ENCODE data around the gene PPP2R5B. TPM values are rescaled to one million over a fixed set of nuclear protein-coding genes. Genes with fewer than 3 reads are reported as not detected.

Gene PPP2R5B
- total and polyA plus RNA-seq, 9 of the 15 experiments (the other 6 are each of a cell fraction or from before 2014, with no cell fraction given), result 0.10 to 7.8 (median 3.3) TPM

DNA sequence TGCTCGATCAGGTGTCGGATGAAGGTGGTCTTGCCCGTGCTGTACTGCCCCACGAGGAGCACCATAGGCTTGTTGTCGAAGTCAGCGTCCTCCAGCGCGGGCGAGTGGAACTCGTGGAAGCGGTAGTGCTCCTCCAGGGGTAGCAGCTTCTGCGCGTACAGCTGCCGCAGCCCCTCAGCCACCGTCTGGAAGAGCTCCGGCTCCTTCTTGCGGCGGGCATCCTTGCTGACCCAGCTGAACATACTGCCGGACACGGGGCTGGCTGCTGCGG, 46.3 kb upstream of the PPP2R5B start (continued):
- TF ChIP-seq RCOR1 (IDR thresholded peaks at IDR 0.05; ENCODE audit: borderline replicate concordance in 1 of 2, low read depth in 2 of 2, low read length in 2 of 2) (no peak), ZNF583 (CRISPR knock-in tag; IDR thresholded peaks at IDR 0.05) (0 out of 2 replicates have a peak, but pooled peaks have one; percentile 65), SMARCA5 (IDR thresholded peaks at IDR 0.05) (0 out of 2 replicates have a peak, but pooled peaks have one; percentile 49), ELF1 (tag; IDR thresholded peaks at IDR 0.05) (no peak), LCOR (CRISPR knock-in tag; IDR thresholded peaks at IDR 0.05) (peak; percentile 47; the same call in 1 of the 2 replicates), RBBP5 (IDR thresholded peaks at IDR 0.05; ENCODE audit: borderline replicate concordance, insufficient read depth, low read length, poor library complexity, severe bottlenecking) (peak; percentile 72), TAF15 (IDR thresholded peaks at IDR 0.05; ENCODE audit: low read depth, low read length) (no peak), CREBBP (IDR thresholded peaks at IDR 0.05; ENCODE audit: low read depth, low read length) (no peak)
- TF ChIP-seq, protein P1, sequence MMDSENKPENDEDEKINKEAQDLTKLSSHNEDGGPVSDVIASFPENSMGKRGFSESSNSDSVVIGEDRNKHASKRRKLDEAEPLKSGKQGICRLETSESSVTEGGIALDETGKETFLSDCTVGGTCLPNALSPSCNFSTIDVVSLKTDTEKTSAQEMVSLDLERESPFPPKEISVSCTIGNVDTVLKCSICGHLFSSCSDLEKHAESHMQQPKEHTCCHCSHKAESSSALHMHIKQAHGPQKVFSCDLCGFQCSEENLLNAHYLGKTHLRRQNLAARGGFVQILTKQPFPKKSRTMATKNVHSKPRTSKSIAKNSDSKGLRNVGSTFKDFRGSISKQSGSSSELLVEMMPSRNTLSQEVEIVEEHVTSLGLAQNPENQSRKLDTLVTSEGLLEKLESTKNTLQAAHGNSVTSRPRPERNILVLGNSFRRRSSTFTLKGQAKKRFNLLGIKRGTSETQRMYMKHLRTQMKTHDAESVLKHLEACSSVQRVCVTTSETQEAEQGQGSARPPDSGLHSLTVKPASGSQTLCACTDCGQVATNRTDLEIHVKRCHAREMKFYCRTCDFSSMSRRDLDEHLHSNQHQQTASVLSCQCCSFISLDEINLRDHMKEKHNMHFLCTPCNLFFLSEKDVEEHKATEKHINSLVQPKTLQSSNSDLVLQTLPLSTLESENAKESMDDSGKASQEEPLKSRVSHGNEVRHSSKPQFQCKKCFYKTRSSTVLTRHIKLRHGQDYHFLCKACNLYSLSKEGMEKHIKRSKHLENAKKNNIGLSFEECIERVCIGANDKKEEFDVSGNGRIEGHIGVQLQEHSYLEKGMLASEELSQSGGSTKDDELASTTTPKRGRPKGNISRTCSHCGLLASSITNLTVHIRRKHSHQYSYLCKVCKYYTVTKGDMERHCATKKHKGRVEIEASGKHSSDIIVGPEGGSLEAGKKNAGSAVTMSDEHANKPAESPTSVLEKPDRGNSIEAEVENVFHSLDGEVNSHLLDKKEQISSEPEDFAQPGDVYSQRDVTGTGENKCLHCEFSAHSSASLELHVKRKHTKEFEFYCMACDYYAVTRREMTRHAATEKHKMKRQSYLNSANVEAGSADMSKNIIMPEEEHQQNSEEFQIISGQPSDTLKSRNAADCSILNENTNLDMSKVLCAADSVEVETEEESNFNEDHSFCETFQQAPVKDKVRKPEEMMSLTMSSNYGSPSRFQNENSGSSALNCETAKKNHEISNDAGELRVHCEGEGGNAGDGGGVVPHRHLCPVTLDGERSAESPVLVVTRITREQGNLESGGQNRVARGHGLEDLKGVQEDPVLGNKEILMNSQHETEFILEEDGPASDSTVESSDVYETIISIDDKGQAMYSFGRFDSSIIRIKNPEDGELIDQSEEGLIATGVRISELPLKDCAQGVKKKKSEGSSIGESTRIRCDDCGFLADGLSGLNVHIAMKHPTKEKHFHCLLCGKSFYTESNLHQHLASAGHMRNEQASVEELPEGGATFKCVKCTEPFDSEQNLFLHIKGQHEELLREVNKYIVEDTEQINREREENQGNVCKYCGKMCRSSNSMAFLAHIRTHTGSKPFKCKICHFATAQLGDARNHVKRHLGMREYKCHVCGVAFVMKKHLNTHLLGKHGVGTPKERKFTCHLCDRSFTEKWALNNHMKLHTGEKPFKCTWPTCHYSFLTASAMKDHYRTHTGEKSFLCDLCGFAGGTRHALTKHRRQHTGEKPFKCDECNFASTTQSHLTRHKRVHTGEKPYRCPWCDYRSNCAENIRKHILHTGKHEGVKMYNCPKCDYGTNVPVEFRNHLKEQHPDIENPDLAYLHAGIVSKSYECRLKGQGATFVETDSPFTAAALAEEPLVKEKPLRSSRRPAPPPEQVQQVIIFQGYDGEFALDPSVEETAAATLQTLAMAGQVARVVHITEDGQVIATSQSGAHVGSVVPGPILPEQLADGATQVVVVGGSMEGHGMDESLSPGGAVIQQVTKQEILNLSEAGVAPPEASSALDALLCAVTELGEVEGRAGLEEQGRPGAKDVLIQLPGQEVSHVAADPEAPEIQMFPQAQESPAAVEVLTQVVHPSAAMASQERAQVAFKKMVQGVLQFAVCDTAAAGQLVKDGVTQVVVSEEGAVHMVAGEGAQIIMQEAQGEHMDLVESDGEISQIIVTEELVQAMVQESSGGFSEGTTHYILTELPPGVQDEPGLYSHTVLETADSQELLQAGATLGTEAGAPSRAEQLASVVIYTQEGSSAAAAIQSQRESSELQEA (IDR thresholded peaks at IDR 0.05; ENCODE audit: low read depth), result peak; percentile 75
- TF ChIP-seq, protein P2, sequence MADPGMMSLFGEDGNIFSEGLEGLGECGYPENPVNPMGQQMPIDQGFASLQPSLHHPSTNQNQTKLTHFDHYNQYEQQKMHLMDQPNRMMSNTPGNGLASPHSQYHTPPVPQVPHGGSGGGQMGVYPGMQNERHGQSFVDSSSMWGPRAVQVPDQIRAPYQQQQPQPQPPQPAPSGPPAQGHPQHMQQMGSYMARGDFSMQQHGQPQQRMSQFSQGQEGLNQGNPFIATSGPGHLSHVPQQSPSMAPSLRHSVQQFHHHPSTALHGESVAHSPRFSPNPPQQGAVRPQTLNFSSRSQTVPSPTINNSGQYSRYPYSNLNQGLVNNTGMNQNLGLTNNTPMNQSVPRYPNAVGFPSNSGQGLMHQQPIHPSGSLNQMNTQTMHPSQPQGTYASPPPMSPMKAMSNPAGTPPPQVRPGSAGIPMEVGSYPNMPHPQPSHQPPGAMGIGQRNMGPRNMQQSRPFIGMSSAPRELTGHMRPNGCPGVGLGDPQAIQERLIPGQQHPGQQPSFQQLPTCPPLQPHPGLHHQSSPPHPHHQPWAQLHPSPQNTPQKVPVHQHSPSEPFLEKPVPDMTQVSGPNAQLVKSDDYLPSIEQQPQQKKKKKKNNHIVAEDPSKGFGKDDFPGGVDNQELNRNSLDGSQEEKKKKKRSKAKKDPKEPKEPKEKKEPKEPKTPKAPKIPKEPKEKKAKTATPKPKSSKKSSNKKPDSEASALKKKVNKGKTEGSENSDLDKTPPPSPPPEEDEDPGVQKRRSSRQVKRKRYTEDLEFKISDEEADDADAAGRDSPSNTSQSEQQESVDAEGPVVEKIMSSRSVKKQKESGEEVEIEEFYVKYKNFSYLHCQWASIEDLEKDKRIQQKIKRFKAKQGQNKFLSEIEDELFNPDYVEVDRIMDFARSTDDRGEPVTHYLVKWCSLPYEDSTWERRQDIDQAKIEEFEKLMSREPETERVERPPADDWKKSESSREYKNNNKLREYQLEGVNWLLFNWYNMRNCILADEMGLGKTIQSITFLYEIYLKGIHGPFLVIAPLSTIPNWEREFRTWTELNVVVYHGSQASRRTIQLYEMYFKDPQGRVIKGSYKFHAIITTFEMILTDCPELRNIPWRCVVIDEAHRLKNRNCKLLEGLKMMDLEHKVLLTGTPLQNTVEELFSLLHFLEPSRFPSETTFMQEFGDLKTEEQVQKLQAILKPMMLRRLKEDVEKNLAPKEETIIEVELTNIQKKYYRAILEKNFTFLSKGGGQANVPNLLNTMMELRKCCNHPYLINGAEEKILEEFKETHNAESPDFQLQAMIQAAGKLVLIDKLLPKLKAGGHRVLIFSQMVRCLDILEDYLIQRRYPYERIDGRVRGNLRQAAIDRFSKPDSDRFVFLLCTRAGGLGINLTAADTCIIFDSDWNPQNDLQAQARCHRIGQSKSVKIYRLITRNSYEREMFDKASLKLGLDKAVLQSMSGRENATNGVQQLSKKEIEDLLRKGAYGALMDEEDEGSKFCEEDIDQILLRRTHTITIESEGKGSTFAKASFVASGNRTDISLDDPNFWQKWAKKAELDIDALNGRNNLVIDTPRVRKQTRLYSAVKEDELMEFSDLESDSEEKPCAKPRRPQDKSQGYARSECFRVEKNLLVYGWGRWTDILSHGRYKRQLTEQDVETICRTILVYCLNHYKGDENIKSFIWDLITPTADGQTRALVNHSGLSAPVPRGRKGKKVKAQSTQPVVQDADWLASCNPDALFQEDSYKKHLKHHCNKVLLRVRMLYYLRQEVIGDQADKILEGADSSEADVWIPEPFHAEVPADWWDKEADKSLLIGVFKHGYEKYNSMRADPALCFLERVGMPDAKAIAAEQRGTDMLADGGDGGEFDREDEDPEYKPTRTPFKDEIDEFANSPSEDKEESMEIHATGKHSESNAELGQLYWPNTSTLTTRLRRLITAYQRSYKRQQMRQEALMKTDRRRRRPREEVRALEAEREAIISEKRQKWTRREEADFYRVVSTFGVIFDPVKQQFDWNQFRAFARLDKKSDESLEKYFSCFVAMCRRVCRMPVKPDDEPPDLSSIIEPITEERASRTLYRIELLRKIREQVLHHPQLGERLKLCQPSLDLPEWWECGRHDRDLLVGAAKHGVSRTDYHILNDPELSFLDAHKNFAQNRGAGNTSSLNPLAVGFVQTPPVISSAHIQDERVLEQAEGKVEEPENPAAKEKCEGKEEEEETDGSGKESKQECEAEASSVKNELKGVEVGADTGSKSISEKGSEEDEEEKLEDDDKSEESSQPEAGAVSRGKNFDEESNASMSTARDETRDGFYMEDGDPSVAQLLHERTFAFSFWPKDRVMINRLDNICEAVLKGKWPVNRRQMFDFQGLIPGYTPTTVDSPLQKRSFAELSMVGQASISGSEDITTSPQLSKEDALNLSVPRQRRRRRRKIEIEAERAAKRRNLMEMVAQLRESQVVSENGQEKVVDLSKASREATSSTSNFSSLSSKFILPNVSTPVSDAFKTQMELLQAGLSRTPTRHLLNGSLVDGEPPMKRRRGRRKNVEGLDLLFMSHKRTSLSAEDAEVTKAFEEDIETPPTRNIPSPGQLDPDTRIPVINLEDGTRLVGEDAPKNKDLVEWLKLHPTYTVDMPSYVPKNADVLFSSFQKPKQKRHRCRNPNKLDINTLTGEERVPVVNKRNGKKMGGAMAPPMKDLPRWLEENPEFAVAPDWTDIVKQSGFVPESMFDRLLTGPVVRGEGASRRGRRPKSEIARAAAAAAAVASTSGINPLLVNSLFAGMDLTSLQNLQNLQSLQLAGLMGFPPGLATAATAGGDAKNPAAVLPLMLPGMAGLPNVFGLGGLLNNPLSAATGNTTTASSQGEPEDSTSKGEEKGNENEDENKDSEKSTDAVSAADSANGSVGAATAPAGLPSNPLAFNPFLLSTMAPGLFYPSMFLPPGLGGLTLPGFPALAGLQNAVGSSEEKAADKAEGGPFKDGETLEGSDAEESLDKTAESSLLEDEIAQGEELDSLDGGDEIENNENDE (IDR thresholded peaks at IDR 0.05; ENCODE audit: low read depth, low read length), result no peak
